GM10248 (cell line): Measurements from ENCODE around the gene RGS5.

Experiments used
- CTCF ChIA-PET: fragments of 300-600 bp; sonication (Branson Sonifier 250); formaldehyde crosslinking; extraction: SDS; loops from one replicate; lab custom pipeline; 2021; ENCODE audit warnings: antibody characterized with exemption; lab: Yijun Ruan, JAX
- POLR2A ChIA-PET: fragments of 350-650 bp; sonication (Branson Sonifier 250); formaldehyde crosslinking; extraction: SDS; loops from one replicate; lab custom pipeline; 2020; ENCODE audit warnings: antibody characterized with exemption; lab: Yijun Ruan, JAX
- DNase-seq: peaks from one replicate; pipeline ENCODE4 v3.0.0; 2012; ENCODE audit errors: extremely low spot score
- TF ChIP-seq, protein P1 (sequence below): IDR thresholded peaks from 2 replicates; pipeline ENCODE4 v1.5.1; 2012; ENCODE audit warnings: mild to moderate bottlenecking, low read depth; ENCODE audit errors: extremely low read depth, missing control alignments, control extremely low read depth

Gene RGS5

GRCh38 chr1:163124812-163125211 is 77.9 kb downstream of the RGS5 start:
- ChIA-PET POLR2A (no interaction called here), CTCF (no interaction called here)
- TF ChIP-seq, protein P1, sequence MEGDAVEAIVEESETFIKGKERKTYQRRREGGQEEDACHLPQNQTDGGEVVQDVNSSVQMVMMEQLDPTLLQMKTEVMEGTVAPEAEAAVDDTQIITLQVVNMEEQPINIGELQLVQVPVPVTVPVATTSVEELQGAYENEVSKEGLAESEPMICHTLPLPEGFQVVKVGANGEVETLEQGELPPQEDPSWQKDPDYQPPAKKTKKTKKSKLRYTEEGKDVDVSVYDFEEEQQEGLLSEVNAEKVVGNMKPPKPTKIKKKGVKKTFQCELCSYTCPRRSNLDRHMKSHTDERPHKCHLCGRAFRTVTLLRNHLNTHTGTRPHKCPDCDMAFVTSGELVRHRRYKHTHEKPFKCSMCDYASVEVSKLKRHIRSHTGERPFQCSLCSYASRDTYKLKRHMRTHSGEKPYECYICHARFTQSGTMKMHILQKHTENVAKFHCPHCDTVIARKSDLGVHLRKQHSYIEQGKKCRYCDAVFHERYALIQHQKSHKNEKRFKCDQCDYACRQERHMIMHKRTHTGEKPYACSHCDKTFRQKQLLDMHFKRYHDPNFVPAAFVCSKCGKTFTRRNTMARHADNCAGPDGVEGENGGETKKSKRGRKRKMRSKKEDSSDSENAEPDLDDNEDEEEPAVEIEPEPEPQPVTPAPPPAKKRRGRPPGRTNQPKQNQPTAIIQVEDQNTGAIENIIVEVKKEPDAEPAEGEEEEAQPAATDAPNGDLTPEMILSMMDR, result no peak
- DNase-seq, result no peak

GRCh38 chr1:163120372-163120771 is 82.3 kb downstream of the RGS5 start:
- no peak for DNase-seq
- ChIA-PET CTCF (no interaction called here), POLR2A (no interaction called here)
- TF ChIP-seq, protein P1, result no peak

DNA sequence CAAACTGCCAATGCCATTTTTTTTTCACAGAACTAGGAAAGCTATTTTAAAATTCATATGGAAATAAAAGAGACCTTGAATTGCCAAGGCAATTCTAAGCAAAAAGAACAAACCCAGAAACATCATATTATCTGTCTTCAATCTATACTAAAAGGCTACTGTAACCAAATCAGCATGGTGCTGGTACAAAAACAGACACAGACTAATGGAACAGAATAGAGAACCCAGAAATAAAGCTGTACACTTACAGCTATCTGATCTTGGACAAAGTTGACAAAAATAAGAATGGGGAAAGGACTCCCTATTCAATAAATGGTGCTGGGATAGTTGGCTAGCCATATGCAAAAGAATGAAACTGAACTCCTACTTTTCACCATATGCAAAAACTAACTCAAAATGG is 83.0 kb downstream of the RGS5 start:
- TF ChIP-seq, protein P1, result no peak
- no peak for DNase-seq
- CTCF ChIA-PET, result no interaction called here
- POLR2A ChIA-PET, result no interaction called here

DNA sequence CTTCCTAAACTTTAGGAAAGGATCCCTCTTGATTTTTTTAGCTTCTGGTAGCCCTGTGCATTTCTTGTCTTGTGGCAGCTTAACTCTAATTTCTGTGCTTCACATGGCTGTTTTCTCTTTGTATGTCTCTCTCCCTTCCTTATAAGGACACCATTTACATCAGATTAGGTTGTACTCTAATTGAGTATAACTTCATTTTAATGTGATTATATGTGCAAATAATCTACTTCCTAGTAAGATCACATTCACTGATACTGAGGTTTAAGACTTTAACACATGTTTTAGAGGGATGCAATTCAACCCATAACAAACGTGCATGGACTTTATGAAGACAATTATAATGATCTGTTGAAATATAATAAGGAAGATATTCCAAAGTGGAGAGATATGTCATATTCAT is 86.8 kb downstream of the RGS5 start:
- ChIA-PET POLR2A (no interaction called here), CTCF (no interaction called here)
- TF ChIP-seq, protein P1, result no peak
- no peak for DNase-seq

DNA sequence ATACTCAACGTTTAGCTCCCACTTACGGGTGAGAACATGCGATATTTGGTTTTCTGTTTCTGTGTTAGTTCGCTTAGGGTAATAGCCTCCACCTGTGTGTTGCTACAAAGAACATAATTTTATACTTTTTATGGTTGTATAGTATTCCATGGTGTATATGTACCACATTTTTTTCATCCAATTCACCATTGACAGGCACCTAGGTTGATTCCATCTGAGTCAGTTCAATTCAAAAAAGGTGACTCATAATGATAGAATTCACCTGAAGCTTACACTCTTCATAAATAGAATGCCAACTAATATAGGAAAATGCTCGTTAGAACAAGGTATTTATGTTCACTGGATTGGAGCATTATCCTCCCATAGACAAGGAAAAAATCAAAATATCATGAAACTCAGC is 95.1 kb downstream of the RGS5 start:
- CTCF ChIA-PET, result interaction anchor here (1.9 kb wide), 1 partner anchor 11 kb away, joined by 7 read pairs; no protein-coding TSS in a partner anchor

GRCh38 chr1:163106364-163106987 is 96.2 kb downstream of the RGS5 start:
- TF ChIP-seq, protein P1, result no peak
- ChIA-PET CTCF (no interaction called here), POLR2A (no interaction called here)
- DNase-seq, result no peak

More for the DNA sequence above, 95.1 kb downstream of the RGS5 start:
- POLR2A ChIA-PET, result no interaction called here
- TF ChIP-seq, protein P1, result no peak
- DNase-seq, result no peak
